IMR-90 (cell line): ENCODE results near the gene COL27A1. TPM values are rescaled to one million over a fixed set of nuclear protein-coding genes. Genes with fewer than 3 reads are reported as not detected.

ENCODE experiments used
- ATAC-seq: fragments of 200-7000 bp; cut with Tn5 transposase; 2 replicates; pipeline ENCODE4 v1.9.1; 2020; ENCODE audit warnings: low read depth, mild to moderate bottlenecking, moderate library complexity
- BruUV-seq: library from RNA; stranded (reverse); fragments of 400-500 nt; replicated peaks from 2 replicates; lab custom pipeline; 2021; lab: Mats Ljungman, UMichigan
- CTCF ChIA-PET: fragments of 300-600 bp; formaldehyde crosslinking; extraction: SDS; loops from one replicate; lab custom pipeline; 2021; ENCODE audit warnings: antibody characterized with exemption; lab: Yijun Ruan, JAX
- POLR2A ChIA-PET: fragments of 300-600 bp; sonication (Branson Sonifier 250); formaldehyde crosslinking; loops from one replicate; lab custom pipeline; 2022; ENCODE audit warnings: antibody characterized with exemption; ENCODE audit not compliant: unreplicated experiment; lab: Charles Lee
- DNase-seq: peaks from one replicate; pipeline ENCODE4 v3.0.0; 2013
- H2AFZ ChIP-seq: replicated peaks from 2 replicates; pipeline ENCODE3; 2013; ENCODE audit warnings: low read length, mild to moderate bottlenecking; ENCODE audit not compliant: poor library complexity
- H2AK5ac ChIP-seq: 2 replicates; pipeline ENCODE4 v1.6.1; 2013; ENCODE audit warnings: low read depth, low read length, inconsistent platforms
- H2AK9ac ChIP-seq: replicated peaks from 2 replicates; pipeline ENCODE3; 2013; ENCODE audit warnings: mild to moderate bottlenecking, low read depth, low read length, moderate library complexity; ENCODE audit not compliant: poor library complexity
- H2BK120ac ChIP-seq: 2 replicates; pipeline ENCODE4 v1.6.1; 2013; ENCODE audit warnings: low read depth, low read length, inconsistent platforms
- H2BK15ac ChIP-seq: 3 replicates; pipeline ENCODE4 v1.6.1; 2013; ENCODE audit warnings: low read depth, low read length, inconsistent platforms
- H2BK20ac ChIP-seq: 2 replicates; pipeline ENCODE4 v1.6.1; 2013; ENCODE audit warnings: low read depth, mild to moderate bottlenecking, inconsistent platforms, low read length, moderate library complexity
- H2BK5ac ChIP-seq: 2 replicates; pipeline ENCODE4 v1.6.1; 2013; ENCODE audit warnings: mild to moderate bottlenecking, low read depth, low read length, inconsistent platforms; ENCODE audit not compliant: poor library complexity, severe bottlenecking
- H3K14ac ChIP-seq: replicated peaks from 2 replicates; pipeline ENCODE4 v1.6.1; 2013; ENCODE audit warnings: low read depth, low read length, inconsistent platforms
- H3K18ac ChIP-seq: 2 replicates; pipeline ENCODE4 v1.6.1; 2013; ENCODE audit warnings: low read depth, low read length, control low read depth
- H3K23ac ChIP-seq: 2 replicates; pipeline ENCODE4 v1.6.1; 2013; ENCODE audit warnings: low read depth, low read length, inconsistent platforms
- H3K27ac ChIP-seq: 2 replicates; pipeline ENCODE4 v1.5.1; 2013; ENCODE audit warnings: mild to moderate bottlenecking, control low read depth, low read length; ENCODE audit not compliant: insufficient read depth
- H3K27me3 ChIP-seq: 2 replicates; pipeline ENCODE4 v1.6.1; 2013; ENCODE audit warnings: low read length; ENCODE audit not compliant: control insufficient read depth, insufficient read depth
- H3K36me3 ChIP-seq: 2 replicates; pipeline ENCODE4 v1.6.1; 2013; ENCODE audit warnings: low read length, mixed read lengths; ENCODE audit not compliant: control insufficient read depth, insufficient read depth
- H3K4ac ChIP-seq: 2 replicates; pipeline ENCODE4 v1.6.1; 2013; ENCODE audit warnings: low read depth, low read length, inconsistent platforms
- H3K4me1 ChIP-seq: 2 replicates; pipeline ENCODE4 v1.6.1; 2013; ENCODE audit warnings: low read length, mixed read lengths; ENCODE audit not compliant: control insufficient read depth, insufficient read depth
- H3K4me2 ChIP-seq: 2 replicates; pipeline ENCODE4 v1.6.1; 2013; ENCODE audit warnings: low read depth, mild to moderate bottlenecking, control low read depth, low read length, moderate library complexity
- H3K4me3 ChIP-seq: 2 replicates; pipeline ENCODE4 v1.5.1; 2013; ENCODE audit warnings: low read depth, mild to moderate bottlenecking, control low read depth, low read length, moderate library complexity; ENCODE audit not compliant: insufficient read depth
- H3K56ac ChIP-seq: 2 replicates; pipeline ENCODE4 v1.6.1; 2013; ENCODE audit warnings: low read length, inconsistent platforms; ENCODE audit not compliant: insufficient read depth; ENCODE audit errors: extremely low read depth
- H3K79me1 ChIP-seq, 2 experiments: 2 replicates each; pipeline ENCODE4 v1.6.1; 2013; ENCODE audit warnings: low read length in 2 of 2, inconsistent platforms in 1 of 2, low read depth in 1 of 2
- H3K9ac ChIP-seq: 2 replicates; pipeline ENCODE4 v1.6.1; 2013; ENCODE audit warnings: low read depth, low read length, control low read depth
- H3K9me1 ChIP-seq: 2 replicates; pipeline ENCODE4 v1.6.1; 2013; ENCODE audit warnings: low read length, inconsistent platforms; ENCODE audit not compliant: insufficient read depth
- H3K9me3 ChIP-seq: 2 replicates; pipeline ENCODE4 v1.6.1; 2013; ENCODE audit warnings: low read length; ENCODE audit not compliant: control insufficient read depth, insufficient read depth
- H4K20me1 ChIP-seq: 2 replicates; pipeline ENCODE4 v1.6.1; 2013; ENCODE audit warnings: low read length, inconsistent platforms; ENCODE audit not compliant: insufficient read depth
- H4K5ac ChIP-seq: 2 replicates; pipeline ENCODE4 v1.6.1; 2013; ENCODE audit warnings: mild to moderate bottlenecking, low read depth, low read length, control low read depth
- H4K8ac ChIP-seq, 2 experiments: 2 replicates each; pipeline ENCODE4 v1.6.1; 2013; ENCODE audit warnings: low read depth in 2 of 2, low read length in 2 of 2, control low read depth in 1 of 2, inconsistent platforms in 1 of 2
- H4K91ac ChIP-seq: 2 replicates; pipeline ENCODE4 v1.6.1; 2013; ENCODE audit warnings: low read depth, low read length, inconsistent platforms; ENCODE audit not compliant: insufficient read depth
- BHLHE40 ChIP-seq: fragments of 150-350 bp; IDR thresholded peaks from 2 replicates; pipeline ENCODE4 v1.6.1; 2016; ENCODE audit warnings: mild to moderate bottlenecking, low read depth, low read length
- CEBPB ChIP-seq: IDR thresholded peaks from 2 replicates; pipeline ENCODE4 v1.6.1; 2012; ENCODE audit warnings: low read depth, low read length, improper control_type of control experiment
- ELK1 ChIP-seq: fragments of 150-350 bp; IDR thresholded peaks from 2 replicates; pipeline ENCODE4 v1.6.1; 2016; ENCODE audit warnings: low read depth, mild to moderate bottlenecking, low read length, moderate library complexity, borderline replicate concordance
- FOS ChIP-seq: fragments of 150-350 bp; IDR thresholded peaks from 2 replicates; pipeline ENCODE4 v1.6.1; 2016; ENCODE audit warnings: low read depth, low read length
- MAFK ChIP-seq: IDR thresholded peaks from 2 replicates; pipeline ENCODE4 v1.6.1; 2012; ENCODE audit warnings: low read depth, low read length, improper control_type of control experiment
- MAZ ChIP-seq: IDR thresholded peaks from 2 replicates; pipeline ENCODE4 v1.6.1; 2012; ENCODE audit warnings: low read depth, mild to moderate bottlenecking, low read length, improper control_type of control experiment, moderate library complexity, borderline replicate concordance
- MXI1 ChIP-seq: IDR thresholded peaks from 2 replicates; pipeline ENCODE4 v1.6.1; 2012; ENCODE audit warnings: low read depth, mild to moderate bottlenecking, low read length, moderate library complexity, borderline replicate concordance
- NFE2L2 ChIP-seq: fragments of 150-350 bp; IDR thresholded peaks from 2 replicates; pipeline ENCODE4 v1.6.1; 2016; ENCODE audit warnings: low read depth, mild to moderate bottlenecking, low read length
- RFX5 ChIP-seq: IDR thresholded peaks from 2 replicates; pipeline ENCODE4 v1.8.0; 2012; ENCODE audit warnings: low read depth, mild to moderate bottlenecking, low read length, moderate library complexity
- SMC3 ChIP-seq: fragments of 150-350 bp; IDR thresholded peaks from 2 replicates; pipeline ENCODE4 v1.6.1; 2016; ENCODE audit warnings: low read depth, mild to moderate bottlenecking, antibody characterized with exemption, low read length, moderate library complexity
- WGBS, 2 experiments: methylation state at CpG; one replicate each; pipeline versions ENCODE4 v1.1.5 to v1.1.7; 2013; ENCODE audit warnings: missing lambda C conversion rate in 2 of 2; ENCODE audit not compliant: insufficient read length in 1 of 2; ENCODE audit errors: extremely low coverage in 2 of 2; 5-methylcytosine and 5-hydroxymethylcytosine counted together
- dilution Hi-C: fragments of 300-500 bp; cut with HindIII; formaldehyde crosslinking; loops from one replicate; pipeline ENCODE4 v1.14.3; 2018; ENCODE audit warnings: low sequenced_read_pairs; ENCODE audit not compliant: unreplicated experiment
- in situ Hi-C: fragments of 300-500 bp; cut with MboI; formaldehyde crosslinking; loops from 3 replicates; pipeline ENCODE4 v1.14.3; 2019; ENCODE audit warnings: low sequenced_read_pairs, inconsistent platforms, mixed read lengths
- intact Hi-C: fragments of 100-400 bp; cut with micrococcal nuclease; formaldehyde crosslinking; loops from 2 replicates; pipeline ENCODE4 v1.10.0; 2022
- polyA plus RNA-seq, 3 experiments: library from polyadenylated mRNA; depleted of rRNA; stranded (reverse); fragments of >200 nt; gene quantifications; 2 replicates each; pipeline ENCODE4 v1.2.3, GENCODE V29; 2012; ENCODE audit warnings: low replicate concordance in 1 of 3
- total RNA-seq: library from RNA; depleted of rRNA; stranded (reverse); fragments of >200 nt; gene quantifications from 2 replicates; pipeline ENCODE4 v1.2.3, GENCODE V29; 2012
- TF ChIP-seq, protein P1 (sequence below): conservative IDR thresholded peaks from 2 replicates; pipeline ENCODE4 v1.5.1; 2012; ENCODE audit warnings: mild to moderate bottlenecking, low read depth, low read length, improper control_type of control experiment
- TF ChIP-seq, protein P2 (sequence below): fragments of 150-350 bp; IDR thresholded peaks from 2 replicates; pipeline ENCODE4 v1.6.1; 2017; ENCODE audit warnings: mild to moderate bottlenecking, antibody characterized with exemption, low read length, low read depth

COL27A1 gene
- total and polyA plus RNA-seq, 2 of the 4 experiments (the other 2 are of a cell fraction): 3.2 to 18.3 TPM

DNA sequence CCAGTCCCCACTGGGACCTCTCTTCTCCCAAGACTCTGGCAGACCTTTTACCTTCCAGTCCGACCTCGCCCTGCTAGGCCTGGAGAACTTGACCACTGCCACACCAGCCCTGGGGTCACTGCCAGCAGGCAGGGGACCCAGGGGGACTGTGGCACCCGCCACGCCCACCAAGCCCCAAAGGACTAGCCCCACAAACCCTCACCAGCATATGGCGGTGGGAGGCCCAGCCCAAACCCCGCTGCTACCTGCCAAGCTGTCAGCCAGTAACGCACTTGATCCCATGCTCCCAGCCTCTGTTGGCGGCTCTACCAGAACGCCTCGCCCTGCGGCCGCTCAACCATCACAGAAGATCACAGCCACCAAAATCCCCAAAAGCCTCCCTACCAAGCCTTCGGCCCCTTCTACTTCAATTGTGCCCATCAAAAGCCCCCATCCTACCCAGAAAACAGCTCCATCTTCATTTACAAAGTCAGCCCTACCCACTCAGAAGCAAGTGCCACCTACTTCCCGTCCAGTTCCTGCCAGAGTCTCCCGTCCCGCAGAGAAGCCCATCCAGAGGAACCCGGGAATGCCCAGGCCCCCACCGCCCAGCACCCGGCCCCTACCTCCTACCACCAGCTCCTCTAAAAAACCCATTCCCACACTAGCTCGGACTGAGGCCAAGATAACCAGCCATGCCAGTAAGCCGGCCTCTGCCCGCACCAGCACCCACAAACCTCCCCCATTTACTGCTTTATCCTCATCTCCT, 13.1 kb downstream of the COL27A1 start:
- intact Hi-C loops (no loop called here), dilution Hi-C loops (no loop called here), in situ Hi-C loops (no loop called here)
- Histone ChIP-seq H3K4ac (no peak overlapping the region), H3K4me1 (peaks cover 23% of the 10 kb centered on the region), H2AK5ac (no peak overlapping the region), H4K8ac (no peak overlapping the region), H3K36me3 (peaks cover 15% of the 10 kb centered on the region), H3K56ac (no peak overlapping the region), H2BK5ac (no peak overlapping the region), H3K79me1 (peaks cover 4 to 67% of the 10 kb centered on the region in 2 experiments), H3K23ac (no peak overlapping the region), H3K9ac (no peak overlapping the region), H4K5ac (no peak overlapping the region), H3K9me3 (no peaks in the 10 kb centered on the region), H3K14ac (no peak overlapping the region), H3K9me1 (peaks cover 10% of the 10 kb centered on the region), H2BK120ac (no peak overlapping the region), H2BK20ac (no peak overlapping the region), H3K27ac (no peak overlapping the region), H3K4me2 (no peak overlapping the region), H2AK9ac (peak overlapping the region; percentile 3), H4K20me1 (peaks cover 9% of the 10 kb centered on the region), H3K27me3 (no peaks in the 10 kb centered on the region), H3K18ac (no peak overlapping the region), H4K91ac (no peak overlapping the region), H3K4me3 (no peak overlapping the region), H2AFZ (no peak overlapping the region), H2BK15ac (no peak overlapping the region)
- no peak for ATAC-seq
- no peak for TF ChIP-seq NFE2L2
- TF ChIP-seq SMC3: no peak
- TF ChIP-seq MAZ: no peak
- TF ChIP-seq ELK1: no peak
- no peak for TF ChIP-seq RFX5
- no peak for TF ChIP-seq CEBPB
- TF ChIP-seq, protein P1, sequence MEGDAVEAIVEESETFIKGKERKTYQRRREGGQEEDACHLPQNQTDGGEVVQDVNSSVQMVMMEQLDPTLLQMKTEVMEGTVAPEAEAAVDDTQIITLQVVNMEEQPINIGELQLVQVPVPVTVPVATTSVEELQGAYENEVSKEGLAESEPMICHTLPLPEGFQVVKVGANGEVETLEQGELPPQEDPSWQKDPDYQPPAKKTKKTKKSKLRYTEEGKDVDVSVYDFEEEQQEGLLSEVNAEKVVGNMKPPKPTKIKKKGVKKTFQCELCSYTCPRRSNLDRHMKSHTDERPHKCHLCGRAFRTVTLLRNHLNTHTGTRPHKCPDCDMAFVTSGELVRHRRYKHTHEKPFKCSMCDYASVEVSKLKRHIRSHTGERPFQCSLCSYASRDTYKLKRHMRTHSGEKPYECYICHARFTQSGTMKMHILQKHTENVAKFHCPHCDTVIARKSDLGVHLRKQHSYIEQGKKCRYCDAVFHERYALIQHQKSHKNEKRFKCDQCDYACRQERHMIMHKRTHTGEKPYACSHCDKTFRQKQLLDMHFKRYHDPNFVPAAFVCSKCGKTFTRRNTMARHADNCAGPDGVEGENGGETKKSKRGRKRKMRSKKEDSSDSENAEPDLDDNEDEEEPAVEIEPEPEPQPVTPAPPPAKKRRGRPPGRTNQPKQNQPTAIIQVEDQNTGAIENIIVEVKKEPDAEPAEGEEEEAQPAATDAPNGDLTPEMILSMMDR: no peak
- no peak for TF ChIP-seq MXI1
- no peak for TF ChIP-seq FOS
- TF ChIP-seq BHLHE40: no peak
- TF ChIP-seq, protein P2, sequence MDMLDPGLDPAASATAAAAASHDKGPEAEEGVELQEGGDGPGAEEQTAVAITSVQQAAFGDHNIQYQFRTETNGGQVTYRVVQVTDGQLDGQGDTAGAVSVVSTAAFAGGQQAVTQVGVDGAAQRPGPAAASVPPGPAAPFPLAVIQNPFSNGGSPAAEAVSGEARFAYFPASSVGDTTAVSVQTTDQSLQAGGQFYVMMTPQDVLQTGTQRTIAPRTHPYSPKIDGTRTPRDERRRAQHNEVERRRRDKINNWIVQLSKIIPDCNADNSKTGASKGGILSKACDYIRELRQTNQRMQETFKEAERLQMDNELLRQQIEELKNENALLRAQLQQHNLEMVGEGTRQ: no peak
- no peak for TF ChIP-seq MAFK
- BruUV-seq: TSS peak; percentile 87
- 88% methylated on average over 18 of the region's 22 CpGs; no CpG with 5 or more reads in 1 of the 2 experiments for WGBS, 2 experiments
- ChIA-PET CTCF (no interaction called here), POLR2A (interaction anchor here (0.5 kb wide), 1 partner anchor 225 kb away, joined by 9 read pairs; no protein-coding TSS in a partner anchor)
- no peak for DNase-seq
